ENCODE results near the gene DIP2C.

The DIP2C gene

GRCh38 chr10:569961-570627 lies 119.4 kb downstream of the DIP2C start:
- no peak for DNase-seq

- no peak for DNase-seq
Measured at GRCh38 chr10:568848-569247, 120.6 kb downstream of the DIP2C start.

GRCh38 chr10:567869-568268 lies 121.6 kb downstream of the DIP2C start:
- DNase-seq, result no peak

- no peak for DNase-seq
Measured at GRCh38 chr10:566241-566885, 123.1 kb downstream of the DIP2C start.

GRCh38 chr10:565676-566075 lies 123.8 kb downstream of the DIP2C start:
- no peak for DNase-seq

GRCh38 chr10:565146-565545 lies 124.3 kb downstream of the DIP2C start:
- DNase-seq, result no peak

- no peak for DNase-seq
Measured at GRCh38 chr10:563827-564226, 125.6 kb downstream of the DIP2C start.

GRCh38 chr10:562142-562541 lies 127.3 kb downstream of the DIP2C start:
- DNase-seq, result no peak

GRCh38 chr10:561721-562120 lies 127.7 kb downstream of the DIP2C start:
- DNase-seq, result no peak

- no peak for DNase-seq
Measured at GRCh38 chr10:560314-560992, 129.0 kb downstream of the DIP2C start.

- DNase-seq, result no peak
Measured at GRCh38 chr10:559767-560047, 129.8 kb downstream of the DIP2C start.

GRCh38 chr10:558891-559766 lies 130.3 kb downstream of the DIP2C start:
- no peak for DNase-seq

GRCh38 chr10:558364-558763 lies 131.1 kb downstream of the DIP2C start:
- DNase-seq, result no peak

GRCh38 chr10:557792-558328 lies 131.6 kb downstream of the DIP2C start:
- no peak for DNase-seq

GRCh38 chr10:556971-557637 lies 132.4 kb downstream of the DIP2C start:
- DNase-seq, result no peak

GRCh38 chr10:555682-556350 lies 133.7 kb downstream of the DIP2C start:
- no peak for DNase-seq

- no peak for DNase-seq
Measured at GRCh38 chr10:555281-555680, 134.2 kb downstream of the DIP2C start.

- DNase-seq, result no peak
Measured at GRCh38 chr10:554182-554848, 135.2 kb downstream of the DIP2C start.

- DNase-seq, result no peak
Measured at GRCh38 chr10:553233-553632, 136.2 kb downstream of the DIP2C start.

- no peak for DNase-seq
Measured at GRCh38 chr10:552679-553078, 136.8 kb downstream of the DIP2C start.
